ENCODE measurements around the gene ZIC4. TPM values are rescaled to one million over a fixed set of nuclear protein-coding genes. Genes with fewer than 3 reads are reported as not detected.

Gene ZIC4
- total RNA-seq, 4 donors from 2014 or later: 0.21 TPM; not detected in 3

DNA sequence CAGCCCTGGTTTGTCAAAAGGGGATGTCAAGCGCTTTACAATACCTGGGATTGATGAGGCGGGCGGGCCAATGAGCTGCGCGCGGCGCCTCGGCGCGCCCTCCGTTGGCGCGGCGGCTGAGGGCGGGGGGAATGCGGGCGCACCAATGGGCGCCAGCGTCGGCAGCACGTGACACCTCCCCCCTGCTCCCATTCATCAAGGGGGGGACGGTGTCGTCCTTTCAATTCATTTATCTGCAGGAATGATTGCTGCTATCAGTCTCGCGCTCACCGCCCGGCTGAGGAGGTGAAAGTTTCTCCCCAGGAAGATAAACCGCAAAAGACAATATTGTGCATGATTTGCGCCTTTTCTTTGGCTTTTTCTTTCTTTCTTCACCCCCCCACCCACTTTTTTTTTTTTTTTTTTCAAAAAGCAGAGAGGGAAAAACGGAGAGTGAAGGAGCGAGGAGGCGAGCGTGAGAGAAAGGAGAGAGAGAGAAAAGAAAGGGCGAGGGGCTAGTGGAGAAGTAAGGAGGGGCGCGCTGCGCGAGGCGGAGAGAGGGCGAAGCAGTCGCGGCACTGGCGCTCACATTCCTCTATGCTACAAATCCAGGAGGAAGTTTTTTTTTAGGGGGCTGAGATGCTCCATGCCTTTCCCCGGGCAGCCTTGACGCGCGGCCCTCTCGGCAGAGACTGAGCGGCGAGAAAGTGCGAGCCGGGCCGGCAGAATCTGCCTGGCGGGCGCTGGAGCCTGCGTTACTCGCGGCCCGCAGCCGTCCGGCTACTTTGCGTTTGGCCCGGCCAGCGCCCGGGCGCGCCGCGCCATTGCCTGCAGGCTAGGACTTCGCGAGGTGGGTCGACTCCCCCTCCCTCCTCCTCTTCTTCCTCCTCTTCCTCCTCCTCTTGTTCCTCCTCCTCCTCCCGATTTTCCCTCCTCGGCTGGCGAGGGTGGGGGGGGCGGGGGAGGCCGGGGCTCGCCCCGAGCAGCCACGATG lies 3.1 kb upstream of the ZIC4 start, which contains the start of gene ZIC1:
Gene ZIC1 (plus strand): TSS at position 223 of the 973 bp plus-strand sequence. CDS start 748 bp downstream, at position 971.
- no peak for DNase-seq (ENCODE audit: low spot score in 2 of 2)
- no peaks in the 10 kb centered on the region for H3K36me3 ChIP-seq
- H3K4me3 ChIP-seq: peak within 1 kb of the TSS in 2 of 4 donors; percentile 1 to 45
- H3K4me1 ChIP-seq: peaks cover 0 to 83% (median 24%) of the 10 kb centered on the region in 4 donors
- peaks cover 0 to 15% (median 0%) of the 10 kb centered on the region in 4 donors for H3K9me3 ChIP-seq
- TF ChIP-seq, protein P1, sequence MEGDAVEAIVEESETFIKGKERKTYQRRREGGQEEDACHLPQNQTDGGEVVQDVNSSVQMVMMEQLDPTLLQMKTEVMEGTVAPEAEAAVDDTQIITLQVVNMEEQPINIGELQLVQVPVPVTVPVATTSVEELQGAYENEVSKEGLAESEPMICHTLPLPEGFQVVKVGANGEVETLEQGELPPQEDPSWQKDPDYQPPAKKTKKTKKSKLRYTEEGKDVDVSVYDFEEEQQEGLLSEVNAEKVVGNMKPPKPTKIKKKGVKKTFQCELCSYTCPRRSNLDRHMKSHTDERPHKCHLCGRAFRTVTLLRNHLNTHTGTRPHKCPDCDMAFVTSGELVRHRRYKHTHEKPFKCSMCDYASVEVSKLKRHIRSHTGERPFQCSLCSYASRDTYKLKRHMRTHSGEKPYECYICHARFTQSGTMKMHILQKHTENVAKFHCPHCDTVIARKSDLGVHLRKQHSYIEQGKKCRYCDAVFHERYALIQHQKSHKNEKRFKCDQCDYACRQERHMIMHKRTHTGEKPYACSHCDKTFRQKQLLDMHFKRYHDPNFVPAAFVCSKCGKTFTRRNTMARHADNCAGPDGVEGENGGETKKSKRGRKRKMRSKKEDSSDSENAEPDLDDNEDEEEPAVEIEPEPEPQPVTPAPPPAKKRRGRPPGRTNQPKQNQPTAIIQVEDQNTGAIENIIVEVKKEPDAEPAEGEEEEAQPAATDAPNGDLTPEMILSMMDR (IDR thresholded peaks at IDR 0.05): no peak
- no peak for TF ChIP-seq EP300 (IDR thresholded peaks at IDR 0.05)
- TF ChIP-seq POLR2A (IDR thresholded peaks at IDR 0.05): no peak
- WGBS, 2 donors: 8 to 9% methylated on average over 78 of the region's 80 CpGs
- H3K27ac ChIP-seq: no peak within 1 kb of the TSS
- H3K27me3 ChIP-seq: peaks cover 15 to 100% of the 10 kb centered on the region in 2 donors

GRCh38 chr3:147408188-147409100 lies 2.1 kb upstream of the ZIC4 start:
- no peak for DNase-seq (ENCODE audit: low spot score in 2 of 2)

DNA sequence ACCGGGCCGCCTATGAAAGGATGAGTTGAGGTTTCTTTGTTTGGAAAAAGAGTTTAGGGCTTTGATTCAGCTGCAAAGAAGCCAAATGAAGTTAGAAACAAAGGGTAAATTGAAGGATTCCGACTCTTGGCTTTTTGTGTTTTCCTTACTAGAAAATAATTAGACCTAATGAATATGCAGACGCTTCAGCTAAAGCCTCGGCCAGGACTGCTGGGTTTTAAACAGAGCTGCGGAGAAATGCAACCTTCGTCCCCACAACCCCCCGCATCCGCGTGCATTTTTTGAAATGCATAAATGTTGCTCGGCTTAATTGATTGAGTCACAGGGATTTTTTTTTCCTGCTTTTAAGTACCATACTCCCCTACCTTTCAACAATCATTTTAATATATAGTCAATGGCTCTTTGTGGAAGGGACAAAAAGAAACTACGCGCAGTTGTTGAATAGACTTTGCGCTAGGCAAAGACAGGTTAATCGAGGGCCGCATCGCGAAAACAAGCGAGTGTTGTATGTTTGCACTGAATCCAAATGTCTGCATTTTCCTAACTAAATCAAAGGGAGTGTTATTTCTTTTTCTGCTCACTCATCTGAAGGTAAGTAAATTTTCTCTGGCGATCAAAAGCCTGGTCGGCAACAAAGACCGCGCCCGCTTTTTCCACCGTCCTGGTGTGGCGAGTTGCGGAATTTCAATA lies 1.3 kb upstream of the ZIC4 start:
- H3K27me3 ChIP-seq: peaks cover 14 to 100% of the 10 kb centered on the region in 2 donors
- no peak overlapping the region for H3K27ac ChIP-seq
- H3K4me3 ChIP-seq: no peak overlapping the region
- DNase-seq (ENCODE audit: low spot score in 2 of 2): no peak
- H3K9me3 ChIP-seq: peaks cover 0 to 11% (median 0%) of the 10 kb centered on the region in 4 donors
- peaks cover 0 to 70% (median 17%) of the 10 kb centered on the region in 4 donors for H3K4me1 ChIP-seq
- TF ChIP-seq POLR2A (IDR thresholded peaks at IDR 0.05) (no peak), EP300 (IDR thresholded peaks at IDR 0.05) (no peak)
- TF ChIP-seq, protein P1 (IDR thresholded peaks at IDR 0.05): no peak
- H3K36me3 ChIP-seq: no peaks in the 10 kb centered on the region
- 13 to 18% methylated on average over 27 of the region's 27 CpGs for WGBS, 2 donors

More at GRCh38 chr3:147408188-147409100, 2.1 kb upstream of the ZIC4 start:
- no peak overlapping the region for H3K4me3 ChIP-seq
- no peaks in the 10 kb centered on the region for H3K36me3 ChIP-seq
- WGBS, 2 donors: 13 to 15% methylated on average over 28 of the region's 28 CpGs
- peaks cover 0 to 78% (median 22%) of the 10 kb centered on the region in 4 donors for H3K4me1 ChIP-seq
- H3K9me3 ChIP-seq: peaks cover 0 to 11% (median 0%) of the 10 kb centered on the region in 4 donors
- TF ChIP-seq, protein P1 (IDR thresholded peaks at IDR 0.05): no peak
- TF ChIP-seq POLR2A (IDR thresholded peaks at IDR 0.05) (no peak), EP300 (IDR thresholded peaks at IDR 0.05) (no peak)
- no peak overlapping the region for H3K27ac ChIP-seq
- peaks cover 15 to 100% of the 10 kb centered on the region in 2 donors for H3K27me3 ChIP-seq

DNA sequence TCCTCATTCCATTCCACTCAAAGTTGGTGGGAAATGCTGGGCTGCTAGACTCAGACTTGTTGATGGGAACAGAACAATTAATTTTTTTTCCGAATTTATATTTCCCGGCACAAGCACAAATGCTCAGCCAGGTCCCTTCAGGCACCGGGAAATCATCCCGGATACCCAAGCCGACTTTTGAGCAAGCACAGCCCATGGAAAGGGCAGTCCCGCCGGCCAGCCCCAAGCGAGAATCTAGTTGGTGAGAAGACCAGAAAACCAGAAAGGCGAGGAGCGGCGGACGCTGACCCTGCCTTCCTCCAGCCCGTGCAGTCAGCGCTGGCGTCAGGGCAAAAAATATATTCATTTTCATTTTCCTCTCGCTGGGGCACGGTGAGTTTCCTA lies 763 bp upstream of the ZIC4 start:
- TF ChIP-seq, protein P1 (IDR thresholded peaks at IDR 0.05): no peak
- TF ChIP-seq EP300 (IDR thresholded peaks at IDR 0.05) (no peak), POLR2A (IDR thresholded peaks at IDR 0.05) (no peak)
- Histone ChIP-seq H3K27me3 (peaks cover 10 to 100% of the 10 kb centered on the region in 2 donors), H3K4me3 (no peak overlapping the region), H3K4me1 (peaks cover 0 to 64% (median 17%) of the 10 kb centered on the region in 4 donors), H3K9me3 (peaks cover 0 to 8% (median 0%) of the 10 kb centered on the region in 4 donors), H3K27ac (no peak overlapping the region), H3K36me3 (no peaks in the 10 kb centered on the region)
- WGBS, 2 donors: 11 to 13% methylated on average over 17 of the region's 17 CpGs
- DNase-seq (ENCODE audit: low spot score in 2 of 2): no peak

All from tibial nerve (tissue), 4 donors.